K562 (cell line): Measurements from ENCODE around the gene NR3C1.

ENCODE experiments used
- ATF4 ChIP-seq: fragments of 450-650 bp; formaldehyde crosslinking; IDR thresholded peaks from 2 replicates; pipeline ENCODE4 v1.4.0; 2022; ENCODE audit warnings: mild to moderate bottlenecking, moderate library complexity
- CTCF ChIP-seq, 3 experiments: IDR thresholded peaks in 2 of 3; conservative IDR thresholded peaks in 1 of 3; 2 replicates each; pipeline ENCODE4 v1.5.1; 2011 to 2012; ENCODE audit warnings: low read length in 3 of 3, mild to moderate bottlenecking in 3 of 3, control low read depth in 2 of 3, improper control_type of control experiment in 1 of 3, inconsistent platforms in 1 of 3, low read depth in 1 of 3, mixed read lengths in 1 of 3, moderate library complexity in 1 of 3; ENCODE audit not compliant: insufficient read depth in 2 of 3
- HCFC1 ChIP-seq: IDR thresholded peaks from 2 replicates; pipeline ENCODE4 v1.6.1; 2012; ENCODE audit warnings: low read depth, low read length, improper control_type of control experiment
- MAFF ChIP-seq: IDR thresholded peaks from 2 replicates; pipeline ENCODE4 v1.6.1; 2012; ENCODE audit warnings: low read length, improper control_type of control experiment
- MIER1 ChIP-seq: fragments of 450-650 bp; IDR thresholded peaks from 2 replicates; pipeline ENCODE4 v1.6.1; 2016; ENCODE audit warnings: antibody characterized with exemption, mild to moderate bottlenecking, low read depth
- SP2 ChIP-seq: IDR thresholded peaks from 2 replicates; pipeline ENCODE4 v1.6.1; 2011; ENCODE audit warnings: mild to moderate bottlenecking, low read depth, low read length, moderate library complexity; ENCODE audit not compliant: poor library complexity, severe bottlenecking; ENCODE audit errors: extremely low read depth
- TCF3 ChIP-seq: sonication (generic); formaldehyde crosslinking; IDR thresholded peaks from 2 replicates; pipeline ENCODE4 v1.4.0; 2020; ENCODE audit warnings: mild to moderate bottlenecking, missing genetic modification reagents
- ZNF551 ChIP-seq: fragments of 250-450 bp; sonication (Bioruptor Pico); IDR thresholded peaks from 2 replicates; pipeline ENCODE4 v1.5.0; 2021; ENCODE audit warnings: mild to moderate bottlenecking, moderate library complexity
- TF ChIP-seq, protein P1 (sequence below): fragments of 450-650 bp; IDR thresholded peaks from 2 replicates; pipeline ENCODE4 v1.6.1; 2016; ENCODE audit warnings: missing biosample characterization, missing genetic modification characterization

DNA sequence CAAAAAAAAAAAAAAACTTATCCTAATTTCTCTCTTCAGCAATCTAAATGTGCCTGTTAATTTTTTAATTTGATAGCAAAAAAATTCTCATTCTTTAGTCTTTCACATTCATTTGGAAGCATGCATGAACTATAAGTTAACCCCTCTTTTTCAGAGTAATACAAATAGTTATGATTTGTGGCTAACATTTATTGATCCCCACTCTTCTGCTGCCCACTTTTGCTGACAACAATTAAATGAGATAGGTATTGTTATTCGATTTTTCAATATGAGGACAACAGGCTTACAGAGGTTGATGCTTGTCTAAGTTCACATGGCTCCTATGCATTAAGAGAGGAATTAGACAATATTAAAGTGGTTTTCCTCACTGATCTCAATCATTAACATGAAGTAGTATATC, 2.9 kb upstream of the NR3C1 start:
- no peak for TF ChIP-seq MAFF
- TF ChIP-seq CTCF (IDR thresholded peaks at IDR 0.05 in 2 of 3, conservative IDR thresholded peaks at IDR 0.05 in 1 of 3; ENCODE audit: insufficient read depth in 2 of 3, low read depth in 1 of 3, low read length in 3 of 3): no peak
- no peak for TF ChIP-seq TCF3 (CRISPR knock-in tag)
- TF ChIP-seq MIER1: no peak
- no peak for TF ChIP-seq ATF4 (CRISPR knock-in tag)
- TF ChIP-seq ZNF551 (CRISPR knock-in tag): no peak
- no peak for TF ChIP-seq SP2
- TF ChIP-seq, protein P1, sequence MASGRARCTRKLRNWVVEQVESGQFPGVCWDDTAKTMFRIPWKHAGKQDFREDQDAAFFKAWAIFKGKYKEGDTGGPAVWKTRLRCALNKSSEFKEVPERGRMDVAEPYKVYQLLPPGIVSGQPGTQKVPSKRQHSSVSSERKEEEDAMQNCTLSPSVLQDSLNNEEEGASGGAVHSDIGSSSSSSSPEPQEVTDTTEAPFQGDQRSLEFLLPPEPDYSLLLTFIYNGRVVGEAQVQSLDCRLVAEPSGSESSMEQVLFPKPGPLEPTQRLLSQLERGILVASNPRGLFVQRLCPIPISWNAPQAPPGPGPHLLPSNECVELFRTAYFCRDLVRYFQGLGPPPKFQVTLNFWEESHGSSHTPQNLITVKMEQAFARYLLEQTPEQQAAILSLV: no peak
- TF ChIP-seq HCFC1: no peak
